SK-N-SH (cell line): Measurements from ENCODE around the gene CAPSL.

Experiments
- EZH2phosphoT487 ChIP-seq: fragments of 200-600 bp; sonication (generic); IDR thresholded peaks from 2 replicates; pipeline ENCODE4 v1.6.1; 2017; ENCODE audit warnings: low read depth, mixed run types, mild to moderate bottlenecking, antibody characterized with exemption, moderate library complexity, borderline replicate concordance
- FOXJ3 ChIP-seq: sonication (generic); formaldehyde crosslinking; IDR thresholded peaks from 2 replicates; pipeline ENCODE4 v1.5.1; 2020; ENCODE audit warnings: mild to moderate bottlenecking, missing genetic modification reagents
- POLR2AphosphoS5 ChIP-seq: IDR thresholded peaks from 2 replicates; pipeline ENCODE4 v1.6.1; 2012; ENCODE audit warnings: low read depth, low read length
- RAD21 ChIP-seq: IDR thresholded peaks from 2 replicates; pipeline ENCODE4 v1.6.1; 2012; ENCODE audit warnings: mild to moderate bottlenecking, low read length
- YY1 ChIP-seq: IDR thresholded peaks from 2 replicates; pipeline ENCODE4 v1.4.0; 2012; ENCODE audit warnings: low read depth, mild to moderate bottlenecking
- TF ChIP-seq, protein P1 (sequence below): fragments of 200-600 bp; sonication (generic); IDR thresholded peaks from 2 replicates; pipeline ENCODE4 v1.6.1; 2017; ENCODE audit warnings: antibody characterized with exemption, mild to moderate bottlenecking, moderate library complexity
- TF ChIP-seq, protein P2 (sequence below): IDR thresholded peaks from 2 replicates; pipeline ENCODE4 v1.6.1; 2012; ENCODE audit warnings: mild to moderate bottlenecking, low read depth, low read length, moderate library complexity
- TF ChIP-seq, protein P3 (sequence below): fragments of 150-350 bp; IDR thresholded peaks from 2 replicates; pipeline ENCODE4 v1.6.1; 2017; ENCODE audit warnings: antibody characterized with exemption, low read length, low read depth, borderline replicate concordance

DNA sequence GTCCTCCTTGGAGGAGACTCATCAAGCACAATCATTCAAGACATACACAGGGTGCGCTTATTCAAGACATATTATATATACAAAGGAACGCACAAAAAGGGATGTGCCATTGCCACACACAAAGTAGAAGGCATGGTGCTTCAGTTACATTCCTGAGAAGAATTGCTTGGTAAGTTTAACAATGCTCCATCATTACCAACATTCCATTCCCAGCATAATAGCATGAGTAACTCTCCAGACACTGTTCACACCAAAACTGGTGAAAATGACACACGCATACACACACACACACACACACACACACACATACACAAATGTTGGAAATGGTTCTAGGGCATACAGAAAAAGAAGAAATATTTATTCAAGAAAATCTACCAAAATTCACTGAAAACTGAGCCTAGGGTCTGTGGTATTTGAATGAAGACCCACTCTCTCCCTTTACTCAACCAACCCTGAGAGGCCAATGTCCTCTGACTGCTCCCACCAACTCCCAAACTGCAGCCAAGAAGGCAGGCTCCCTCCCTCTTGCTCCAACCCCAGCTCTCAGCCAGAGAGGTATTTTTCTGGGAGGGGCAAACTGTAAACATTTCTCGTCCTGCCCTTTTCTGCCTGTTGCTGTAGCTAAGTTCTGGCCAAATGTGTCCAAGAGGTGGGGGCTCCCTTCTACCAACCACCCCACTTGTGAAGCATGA is 32.9 kb upstream of the CAPSL start:
- TF ChIP-seq YY1 = no peak
- no peak for TF ChIP-seq POLR2AphosphoS5
- TF ChIP-seq, protein P1, sequence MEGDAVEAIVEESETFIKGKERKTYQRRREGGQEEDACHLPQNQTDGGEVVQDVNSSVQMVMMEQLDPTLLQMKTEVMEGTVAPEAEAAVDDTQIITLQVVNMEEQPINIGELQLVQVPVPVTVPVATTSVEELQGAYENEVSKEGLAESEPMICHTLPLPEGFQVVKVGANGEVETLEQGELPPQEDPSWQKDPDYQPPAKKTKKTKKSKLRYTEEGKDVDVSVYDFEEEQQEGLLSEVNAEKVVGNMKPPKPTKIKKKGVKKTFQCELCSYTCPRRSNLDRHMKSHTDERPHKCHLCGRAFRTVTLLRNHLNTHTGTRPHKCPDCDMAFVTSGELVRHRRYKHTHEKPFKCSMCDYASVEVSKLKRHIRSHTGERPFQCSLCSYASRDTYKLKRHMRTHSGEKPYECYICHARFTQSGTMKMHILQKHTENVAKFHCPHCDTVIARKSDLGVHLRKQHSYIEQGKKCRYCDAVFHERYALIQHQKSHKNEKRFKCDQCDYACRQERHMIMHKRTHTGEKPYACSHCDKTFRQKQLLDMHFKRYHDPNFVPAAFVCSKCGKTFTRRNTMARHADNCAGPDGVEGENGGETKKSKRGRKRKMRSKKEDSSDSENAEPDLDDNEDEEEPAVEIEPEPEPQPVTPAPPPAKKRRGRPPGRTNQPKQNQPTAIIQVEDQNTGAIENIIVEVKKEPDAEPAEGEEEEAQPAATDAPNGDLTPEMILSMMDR = no peak
- no peak for TF ChIP-seq RAD21
- TF ChIP-seq, protein P2, sequence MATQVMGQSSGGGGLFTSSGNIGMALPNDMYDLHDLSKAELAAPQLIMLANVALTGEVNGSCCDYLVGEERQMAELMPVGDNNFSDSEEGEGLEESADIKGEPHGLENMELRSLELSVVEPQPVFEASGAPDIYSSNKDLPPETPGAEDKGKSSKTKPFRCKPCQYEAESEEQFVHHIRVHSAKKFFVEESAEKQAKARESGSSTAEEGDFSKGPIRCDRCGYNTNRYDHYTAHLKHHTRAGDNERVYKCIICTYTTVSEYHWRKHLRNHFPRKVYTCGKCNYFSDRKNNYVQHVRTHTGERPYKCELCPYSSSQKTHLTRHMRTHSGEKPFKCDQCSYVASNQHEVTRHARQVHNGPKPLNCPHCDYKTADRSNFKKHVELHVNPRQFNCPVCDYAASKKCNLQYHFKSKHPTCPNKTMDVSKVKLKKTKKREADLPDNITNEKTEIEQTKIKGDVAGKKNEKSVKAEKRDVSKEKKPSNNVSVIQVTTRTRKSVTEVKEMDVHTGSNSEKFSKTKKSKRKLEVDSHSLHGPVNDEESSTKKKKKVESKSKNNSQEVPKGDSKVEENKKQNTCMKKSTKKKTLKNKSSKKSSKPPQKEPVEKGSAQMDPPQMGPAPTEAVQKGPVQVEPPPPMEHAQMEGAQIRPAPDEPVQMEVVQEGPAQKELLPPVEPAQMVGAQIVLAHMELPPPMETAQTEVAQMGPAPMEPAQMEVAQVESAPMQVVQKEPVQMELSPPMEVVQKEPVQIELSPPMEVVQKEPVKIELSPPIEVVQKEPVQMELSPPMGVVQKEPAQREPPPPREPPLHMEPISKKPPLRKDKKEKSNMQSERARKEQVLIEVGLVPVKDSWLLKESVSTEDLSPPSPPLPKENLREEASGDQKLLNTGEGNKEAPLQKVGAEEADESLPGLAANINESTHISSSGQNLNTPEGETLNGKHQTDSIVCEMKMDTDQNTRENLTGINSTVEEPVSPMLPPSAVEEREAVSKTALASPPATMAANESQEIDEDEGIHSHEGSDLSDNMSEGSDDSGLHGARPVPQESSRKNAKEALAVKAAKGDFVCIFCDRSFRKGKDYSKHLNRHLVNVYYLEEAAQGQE = no peak
- no peak for TF ChIP-seq FOXJ3
- TF ChIP-seq, protein P3, sequence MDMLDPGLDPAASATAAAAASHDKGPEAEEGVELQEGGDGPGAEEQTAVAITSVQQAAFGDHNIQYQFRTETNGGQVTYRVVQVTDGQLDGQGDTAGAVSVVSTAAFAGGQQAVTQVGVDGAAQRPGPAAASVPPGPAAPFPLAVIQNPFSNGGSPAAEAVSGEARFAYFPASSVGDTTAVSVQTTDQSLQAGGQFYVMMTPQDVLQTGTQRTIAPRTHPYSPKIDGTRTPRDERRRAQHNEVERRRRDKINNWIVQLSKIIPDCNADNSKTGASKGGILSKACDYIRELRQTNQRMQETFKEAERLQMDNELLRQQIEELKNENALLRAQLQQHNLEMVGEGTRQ = no peak
- TF ChIP-seq EZH2phosphoT487 = no peak
